DMS114 treated with DMSO at 0.1 percent for 48 hours (cell line): Measurements from ENCODE around the gene NLN.

Experiments used
- DNase-seq: peaks from one replicate; lab custom pipeline; 2025; ENCODE audit not compliant: unreplicated experiment; lab: John Stamatoyannopoulos, UW

Gene NLN

DNA sequence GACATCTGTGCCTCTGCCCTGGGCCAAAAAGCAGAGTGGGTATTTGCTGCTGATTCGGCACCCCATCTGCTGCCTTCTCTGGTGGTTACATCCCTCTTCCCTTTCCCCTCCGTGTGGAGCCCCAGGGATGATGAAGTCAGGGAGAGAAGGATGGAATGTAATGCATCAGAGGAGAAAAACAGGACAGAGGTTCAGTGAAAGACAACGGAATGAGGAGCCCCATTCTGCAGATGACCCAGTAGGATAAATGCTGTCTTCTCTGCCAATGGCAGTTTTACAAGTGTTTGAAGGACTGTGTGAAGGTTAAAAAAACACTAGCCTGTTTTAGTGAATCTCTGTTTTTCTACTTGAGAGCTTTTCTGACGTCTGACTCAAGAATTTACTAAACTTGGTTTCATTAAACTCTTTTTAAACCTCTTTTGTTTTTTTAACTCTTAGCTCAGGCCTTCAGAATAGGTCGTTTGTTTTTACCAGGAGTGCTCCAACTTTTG lies 86.3 kb downstream of the NLN start:
- DNase-seq: no peak

- DNase-seq: no peak
Observed at GRCh38 chr5:65808818-65809217, 86.8 kb downstream of the NLN start.

- no peak for DNase-seq
Observed at GRCh38 chr5:65809817-65810531, 88.0 kb downstream of the NLN start.

GRCh38 chr5:65811004-65811403 lies 89.0 kb downstream of the NLN start:
- no peak for DNase-seq

DNA sequence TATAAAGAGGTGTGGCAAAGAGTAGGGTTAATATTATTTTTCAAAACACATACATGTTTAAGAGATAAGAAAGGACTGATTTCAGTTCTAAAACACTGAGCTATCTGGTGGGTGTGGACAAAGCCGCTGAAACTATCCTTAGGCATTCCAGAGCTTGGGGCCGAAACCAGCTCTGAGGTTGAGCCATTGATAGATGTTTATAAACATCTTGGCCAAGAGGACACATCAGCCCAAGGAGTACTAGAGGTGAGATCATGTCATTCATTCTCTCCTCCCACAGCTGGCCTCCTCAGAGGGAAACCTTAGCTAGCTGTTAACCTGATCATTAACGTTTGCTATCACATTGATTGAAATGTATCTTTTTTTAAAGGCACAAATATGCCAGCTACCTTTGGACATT lies 89.9 kb downstream of the NLN start:
- no peak for DNase-seq

DNA sequence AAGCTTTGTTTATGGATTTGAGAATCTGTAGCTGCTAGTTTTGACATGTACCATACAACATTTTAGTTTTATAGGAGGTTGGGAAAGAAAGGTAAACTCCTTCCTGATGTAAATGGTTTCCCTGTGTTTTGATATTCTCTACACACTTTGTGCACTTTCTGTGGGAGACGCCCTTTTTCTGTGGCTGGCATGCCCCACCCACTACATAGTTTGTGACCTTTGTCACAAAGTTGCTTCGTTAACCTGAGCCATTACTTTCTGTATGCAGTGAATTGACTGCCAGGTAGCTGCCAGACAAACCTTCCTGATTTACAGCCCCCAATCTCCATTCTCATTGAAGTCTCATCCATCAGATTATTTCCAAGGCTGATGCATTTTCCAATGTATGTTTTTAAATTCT lies 90.6 kb downstream of the NLN start:
- DNase-seq: no peak

DNA sequence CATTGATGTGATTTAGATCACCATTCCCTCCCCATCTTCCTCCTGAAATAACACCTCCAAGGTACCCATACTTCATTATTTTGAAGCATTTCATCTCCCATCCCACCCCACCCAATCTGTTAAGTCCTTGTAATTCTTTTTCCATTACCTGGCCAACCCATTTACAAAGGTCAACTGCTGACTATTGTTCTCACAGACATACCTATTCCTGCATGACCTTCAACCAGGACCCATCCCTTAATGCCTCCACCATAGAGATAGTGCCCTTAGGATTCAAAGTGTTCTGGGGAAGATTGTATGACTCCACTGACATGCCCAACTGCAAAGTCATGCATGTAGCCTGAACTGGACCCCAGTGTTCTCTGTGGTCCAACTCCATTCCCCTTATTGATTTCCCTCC lies 91.2 kb downstream of the NLN start:
- no peak for DNase-seq

DNA sequence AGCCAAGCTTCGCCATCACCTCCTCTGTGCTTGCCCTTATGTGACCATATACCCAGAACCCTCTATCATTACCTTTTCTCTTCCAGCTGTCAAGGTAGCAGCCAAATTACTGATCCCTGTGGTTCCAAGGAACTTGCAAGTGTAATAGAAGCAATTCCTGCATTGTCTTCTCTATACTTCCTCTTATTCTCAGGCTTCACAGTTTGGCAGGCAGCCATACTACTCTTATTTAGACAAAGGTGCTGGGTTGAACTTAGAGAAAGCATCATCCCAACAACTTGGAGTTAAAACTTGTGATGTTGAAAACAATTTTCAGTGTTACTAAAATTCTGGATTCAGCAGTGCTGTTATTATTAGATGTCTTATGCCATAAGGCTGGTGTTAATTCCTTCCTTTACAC lies 93.2 kb downstream of the NLN start:
- DNase-seq: no peak

- no peak for DNase-seq
Observed at GRCh38 chr5:65816729-65817128, 94.7 kb downstream of the NLN start.

DNA sequence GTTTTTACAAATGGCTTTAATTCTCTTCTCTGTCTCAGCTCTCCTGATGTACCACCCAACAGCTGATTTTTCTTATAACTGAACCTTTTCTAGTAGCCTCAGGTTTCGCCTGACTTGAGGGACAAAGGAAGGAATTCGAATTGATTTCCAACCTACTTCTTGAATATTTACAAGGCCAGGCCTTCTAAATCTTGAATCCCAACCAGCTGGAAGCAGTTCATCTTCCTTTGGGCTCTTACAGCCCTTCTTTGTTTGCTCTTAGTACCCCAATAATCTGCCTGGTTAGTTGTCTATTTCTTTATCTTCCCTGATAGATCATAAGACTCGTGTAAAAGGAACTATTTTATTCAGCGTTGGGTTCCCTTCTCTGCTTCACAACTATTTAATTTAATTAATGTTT lies 95.9 kb downstream of the NLN start:
- DNase-seq: no peak

GRCh38 chr5:65818592-65818991 lies 96.6 kb downstream of the NLN start:
- no peak for DNase-seq

DNA sequence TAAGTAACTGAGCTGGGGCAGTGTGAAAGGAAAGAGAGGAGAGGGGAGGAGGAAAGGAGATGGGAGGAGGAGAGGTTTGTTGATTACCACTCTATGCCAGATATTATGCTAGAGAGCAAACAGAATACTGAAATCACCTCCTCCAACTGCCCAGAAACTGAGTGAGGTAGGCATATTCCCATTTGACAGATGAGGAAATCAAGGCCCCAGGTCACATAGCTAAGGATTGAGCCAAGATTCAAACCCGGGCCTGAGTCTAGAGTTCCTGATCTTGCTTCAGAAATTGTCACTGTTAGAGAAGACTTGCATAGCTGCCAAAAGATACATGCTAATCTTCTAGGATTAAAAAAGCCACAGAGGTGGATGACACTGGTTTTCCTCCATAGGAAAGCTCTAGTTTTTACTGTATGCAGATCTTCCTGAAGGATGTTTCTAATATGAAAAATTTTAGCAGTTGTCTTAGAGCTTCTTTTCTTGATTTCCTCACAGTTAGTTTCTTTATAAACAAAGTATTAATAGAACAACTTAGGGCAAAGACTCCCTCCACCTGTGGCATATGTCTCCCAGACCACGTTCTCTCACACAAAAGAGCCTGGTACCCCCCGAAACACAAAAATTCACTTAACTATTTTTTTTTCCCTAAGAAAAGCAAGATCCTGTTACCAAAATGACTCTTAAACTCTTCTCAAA lies 97.4 kb downstream of the NLN start:
- no peak for DNase-seq

DNA sequence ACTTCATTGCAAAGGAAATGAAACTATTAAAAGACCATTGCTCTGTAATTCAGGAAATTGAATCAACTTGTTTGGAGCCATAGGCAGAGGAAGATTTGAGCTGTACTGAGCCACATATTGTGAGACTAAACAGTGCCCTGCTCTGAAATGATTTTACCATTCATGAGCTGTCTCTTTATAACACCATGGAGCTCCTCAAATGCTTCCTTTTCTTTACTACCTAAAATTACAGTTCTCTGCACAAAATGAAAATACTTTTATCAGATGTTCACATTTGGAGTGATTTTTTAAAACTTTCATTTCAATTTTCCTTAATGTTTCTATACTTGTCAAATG lies 97.9 kb downstream of the NLN start:
- no peak for DNase-seq

DNA sequence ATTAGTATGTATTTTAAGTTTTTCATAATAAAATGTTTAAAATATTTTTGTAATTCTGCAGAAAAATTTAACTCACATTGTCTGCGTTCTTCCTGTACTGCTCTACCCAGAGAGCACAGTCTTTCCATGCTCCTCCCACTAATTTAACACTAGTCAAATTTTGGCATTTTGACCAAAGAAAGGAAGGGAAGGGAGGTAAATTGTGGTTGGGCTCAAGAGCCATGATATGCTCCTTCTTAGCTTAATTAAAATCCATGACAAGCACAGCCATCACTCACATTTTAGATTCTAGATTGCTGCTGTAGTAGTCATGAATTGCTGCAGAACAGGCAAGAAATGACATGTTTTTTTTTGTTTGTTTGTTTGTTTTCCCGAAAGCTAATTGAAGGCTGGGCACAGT lies 98.4 kb downstream of the NLN start:
- DNase-seq: no peak

- no peak for DNase-seq
Observed at GRCh38 chr5:65821966-65822365, 100.0 kb downstream of the NLN start.

DNA sequence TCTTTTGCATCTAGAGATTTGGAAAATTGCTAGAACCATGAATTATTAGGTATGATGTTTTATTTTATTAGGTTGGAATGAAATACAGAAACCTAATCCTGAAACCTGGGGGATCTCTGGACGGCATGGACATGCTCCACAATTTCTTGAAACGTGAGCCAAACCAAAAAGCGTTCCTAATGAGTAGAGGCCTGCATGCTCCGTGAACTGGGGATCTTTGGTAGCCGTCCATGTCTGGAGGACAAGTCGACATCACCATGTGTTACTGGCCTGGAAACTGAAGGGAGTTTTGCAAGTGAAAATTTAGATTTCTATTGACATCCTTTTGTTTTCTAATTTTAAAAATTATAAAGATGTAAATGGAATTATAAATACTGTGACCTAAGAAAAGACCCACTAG lies 100.7 kb downstream of the NLN start:
- no peak for DNase-seq

DNA sequence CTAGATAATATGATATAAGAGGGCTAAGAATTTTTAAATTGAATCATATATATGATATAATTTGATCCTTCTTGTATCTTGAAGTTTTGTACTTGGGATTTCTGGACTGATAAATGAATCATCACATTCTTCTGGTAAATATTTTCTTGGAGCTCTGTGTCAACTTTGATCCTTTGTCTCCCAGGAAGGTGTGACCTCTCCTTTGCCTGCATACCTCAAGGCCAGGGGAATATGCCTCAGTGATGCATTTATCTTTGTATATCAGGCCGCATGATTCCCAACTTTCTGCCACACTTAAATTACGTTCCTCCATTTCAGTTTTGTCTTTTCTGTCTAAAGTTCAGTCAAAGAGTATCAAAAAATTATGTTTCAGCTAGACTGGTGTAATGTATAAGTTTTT lies 101.2 kb downstream of the NLN start:
- DNase-seq: no peak

GRCh38 chr5:65823845-65824445 lies 101.9 kb downstream of the NLN start:
- DNase-seq: no peak

GRCh38 chr5:65825408-65826328 lies 103.7 kb downstream of the NLN start:
- DNase-seq: no peak

GRCh38 chr5:65828022-65828896 lies 106.3 kb downstream of the NLN start:
- no peak for DNase-seq
